ENCODE measurements around the gene TOR1AIP2. TPM values are rescaled to one million over a fixed set of nuclear protein-coding genes. Genes with fewer than 3 reads are reported as not detected.

TOR1AIP2 gene
- total RNA-seq, 2 donors from 2014 or later: 70.9 to 78.3 TPM

DNA sequence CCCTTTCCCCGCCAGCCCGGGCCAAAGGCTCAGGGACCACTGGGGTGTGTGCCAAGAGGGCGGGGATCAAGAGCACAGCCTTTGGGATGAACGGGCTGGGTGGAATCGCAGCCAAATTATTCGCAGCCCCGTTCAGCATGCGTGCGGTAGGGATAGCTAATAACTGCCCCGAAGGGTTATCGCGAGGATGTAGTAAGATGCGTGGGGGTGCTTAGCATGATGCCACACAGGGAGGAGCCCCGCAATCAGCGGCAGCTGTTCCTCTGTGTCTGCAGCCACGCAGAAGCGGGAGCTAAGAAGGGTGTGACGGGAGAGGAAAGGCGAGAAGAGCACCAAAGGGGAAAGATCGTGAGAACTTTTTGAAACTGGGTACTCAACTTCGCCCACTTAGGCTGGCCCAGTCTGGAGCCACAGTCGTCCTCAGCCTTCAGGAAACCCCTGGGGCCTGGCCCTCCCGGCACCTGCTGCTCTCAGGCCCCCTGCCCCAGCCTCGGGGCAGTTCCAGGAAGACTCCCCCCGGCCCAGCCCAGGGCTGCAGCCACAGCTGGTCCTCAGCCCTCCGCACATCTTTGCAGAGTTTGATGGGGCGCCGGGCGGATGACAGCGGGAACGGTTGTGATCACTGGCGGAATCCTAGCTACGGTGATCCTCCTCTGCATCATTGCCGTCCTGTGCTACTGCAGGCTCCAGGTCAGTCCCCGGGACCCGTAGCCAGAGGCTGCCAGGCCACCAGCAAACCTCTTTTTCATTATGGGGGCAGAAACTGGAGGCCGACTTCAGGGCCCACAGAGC, 64.9 kb downstream of the TOR1AIP2 start:
- Histone ChIP-seq H3K27me3 (ENCODE audit: control insufficient read depth, insufficient read depth, low read length, poor library complexity, severe bottlenecking) (peaks cover 23% of the 10 kb centered on the region), H3K4me3 (ENCODE audit: low read length) (no peak overlapping the region), H3K27ac (ENCODE audit: low read depth, low read length) (no peak overlapping the region), H3K9ac (ENCODE audit: extremely low read depth, low read length, poor library complexity, severe bottlenecking) (no peak overlapping the region), H3K36me3 (ENCODE audit: control insufficient read depth, insufficient read depth, low read length) (no peaks in the 10 kb centered on the region), H3K9me3 (ENCODE audit: control insufficient read depth, low read length) (no peaks in the 10 kb centered on the region), H3K4me1 (ENCODE audit: control insufficient read depth, insufficient read depth, low read length) (no peaks in the 10 kb centered on the region)
- DNase-seq: no peak
- H3K27ac Mint-ChIP-seq: no peak overlapping the region
- peaks cover 18% of the 10 kb centered on the region for H3K4me1 Mint-ChIP-seq
- no peak overlapping the region for H3K4me3 Mint-ChIP-seq
- TF ChIP-seq, protein P1, sequence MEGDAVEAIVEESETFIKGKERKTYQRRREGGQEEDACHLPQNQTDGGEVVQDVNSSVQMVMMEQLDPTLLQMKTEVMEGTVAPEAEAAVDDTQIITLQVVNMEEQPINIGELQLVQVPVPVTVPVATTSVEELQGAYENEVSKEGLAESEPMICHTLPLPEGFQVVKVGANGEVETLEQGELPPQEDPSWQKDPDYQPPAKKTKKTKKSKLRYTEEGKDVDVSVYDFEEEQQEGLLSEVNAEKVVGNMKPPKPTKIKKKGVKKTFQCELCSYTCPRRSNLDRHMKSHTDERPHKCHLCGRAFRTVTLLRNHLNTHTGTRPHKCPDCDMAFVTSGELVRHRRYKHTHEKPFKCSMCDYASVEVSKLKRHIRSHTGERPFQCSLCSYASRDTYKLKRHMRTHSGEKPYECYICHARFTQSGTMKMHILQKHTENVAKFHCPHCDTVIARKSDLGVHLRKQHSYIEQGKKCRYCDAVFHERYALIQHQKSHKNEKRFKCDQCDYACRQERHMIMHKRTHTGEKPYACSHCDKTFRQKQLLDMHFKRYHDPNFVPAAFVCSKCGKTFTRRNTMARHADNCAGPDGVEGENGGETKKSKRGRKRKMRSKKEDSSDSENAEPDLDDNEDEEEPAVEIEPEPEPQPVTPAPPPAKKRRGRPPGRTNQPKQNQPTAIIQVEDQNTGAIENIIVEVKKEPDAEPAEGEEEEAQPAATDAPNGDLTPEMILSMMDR (conservative IDR thresholded peaks at IDR 0.05): no peak
- no peaks in the 10 kb centered on the region for H3K36me3 Mint-ChIP-seq (ENCODE audit: low read depth)
- H3K9me3 Mint-ChIP-seq: no peaks in the 10 kb centered on the region
- H3K27me3 Mint-ChIP-seq (ENCODE audit: insufficient read depth): peaks cover 55% of the 10 kb centered on the region
- 90 to 93% methylated on average over 17 to 37 of the region's 37 CpGs for WGBS, 2 experiments (ENCODE audit: insufficient coverage in 1 of 2, insufficient read length in 1 of 2)

DNA sequence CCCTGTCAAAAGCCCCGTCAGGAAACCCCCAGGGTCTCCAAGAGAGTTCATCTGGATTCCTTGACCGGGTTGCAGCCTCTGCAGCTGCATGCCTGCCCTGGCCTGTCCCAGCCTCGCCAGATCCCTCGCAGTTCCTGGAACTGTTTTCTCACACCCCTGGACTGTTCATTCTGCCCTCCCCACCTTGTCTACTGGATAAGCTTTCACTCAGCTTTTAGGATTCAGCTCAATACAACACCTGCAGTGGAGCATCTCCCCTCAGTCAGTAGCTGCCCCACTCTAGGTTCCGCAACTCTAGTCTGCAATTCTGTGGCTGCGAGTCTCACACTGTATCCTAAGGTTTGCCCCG, 67.3 kb downstream of the TOR1AIP2 start:
- 91 to 100% methylated on average over 4 to 7 of the region's 7 CpGs for WGBS, 2 experiments (ENCODE audit: insufficient coverage in 1 of 2, insufficient read length in 1 of 2)
- DNase-seq: no peak
- Mint-ChIP-seq H3K27me3 (ENCODE audit: insufficient read depth) (peaks cover 36% of the 10 kb centered on the region), H3K36me3 (ENCODE audit: low read depth) (no peaks in the 10 kb centered on the region), H3K9me3 (no peaks in the 10 kb centered on the region), H3K4me1 (peaks cover 9% of the 10 kb centered on the region), H3K27ac (no peak overlapping the region), H3K4me3 (no peak overlapping the region)
- Histone ChIP-seq H3K27ac (ENCODE audit: low read depth, low read length) (no peak overlapping the region), H3K4me3 (ENCODE audit: low read length) (no peak overlapping the region), H3K4me1 (ENCODE audit: control insufficient read depth, insufficient read depth, low read length) (no peaks in the 10 kb centered on the region), H3K36me3 (ENCODE audit: control insufficient read depth, insufficient read depth, low read length) (no peaks in the 10 kb centered on the region), H3K27me3 (ENCODE audit: control insufficient read depth, insufficient read depth, low read length, poor library complexity, severe bottlenecking) (peaks cover 22% of the 10 kb centered on the region), H3K9me3 (ENCODE audit: control insufficient read depth, low read length) (no peaks in the 10 kb centered on the region), H3K9ac (ENCODE audit: extremely low read depth, low read length, poor library complexity, severe bottlenecking) (no peak overlapping the region)
- TF ChIP-seq, protein P1 (conservative IDR thresholded peaks at IDR 0.05): no peak

DNA sequence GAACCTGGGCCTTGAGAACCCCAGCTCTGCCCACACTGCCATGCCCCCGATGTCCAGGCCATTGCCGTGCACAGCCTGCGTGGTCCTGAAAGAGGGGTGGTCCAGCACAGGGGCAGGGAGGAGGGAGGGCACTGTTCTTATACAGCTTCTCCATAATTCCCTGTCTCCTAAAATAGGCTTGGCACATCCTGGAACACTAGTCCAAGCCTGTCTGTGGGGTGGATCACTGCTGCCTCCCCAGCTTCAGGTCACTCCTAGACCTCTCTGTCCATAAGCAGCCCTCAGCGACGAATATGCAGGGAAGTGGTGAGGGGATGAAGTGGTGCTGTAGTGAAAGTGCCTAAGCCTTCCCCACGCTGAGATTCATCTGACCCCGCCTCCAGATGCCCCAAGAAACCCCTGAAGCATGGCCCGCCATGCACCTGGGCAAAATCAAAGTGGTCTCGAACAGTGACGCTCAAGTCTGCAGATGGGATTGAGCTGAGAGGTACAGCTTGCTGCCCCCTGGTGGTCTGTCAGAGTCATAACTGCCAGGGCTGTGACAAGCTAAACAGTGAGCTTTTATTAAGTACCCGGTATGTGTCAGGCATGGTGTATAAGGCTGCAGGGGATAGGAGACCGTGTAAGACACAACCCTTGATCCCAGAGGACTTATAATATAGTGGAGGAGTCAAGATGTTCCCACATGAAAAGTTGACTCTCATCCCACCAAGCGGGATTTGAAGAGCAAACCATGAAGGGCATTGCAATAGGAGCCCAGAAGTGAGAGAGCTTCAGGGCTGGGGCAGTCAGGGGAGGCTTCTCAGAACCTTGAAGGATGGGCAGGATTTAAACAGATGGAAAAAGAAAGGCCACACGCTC, 67.9 kb downstream of the TOR1AIP2 start:
- no peaks in the 10 kb centered on the region for H3K9me3 Mint-ChIP-seq
- WGBS, 2 experiments (ENCODE audit: insufficient coverage in 1 of 2, insufficient read length in 1 of 2): 52 to 58% methylated on average over 7 to 14 of the region's 14 CpGs
- no peak overlapping the region for H3K27ac Mint-ChIP-seq
- Histone ChIP-seq H3K36me3 (ENCODE audit: control insufficient read depth, insufficient read depth, low read length) (no peaks in the 10 kb centered on the region), H3K4me3 (ENCODE audit: low read length) (no peak overlapping the region), H3K9ac (ENCODE audit: extremely low read depth, low read length, poor library complexity, severe bottlenecking) (no peak overlapping the region), H3K27me3 (ENCODE audit: control insufficient read depth, insufficient read depth, low read length, poor library complexity, severe bottlenecking) (peaks cover 19% of the 10 kb centered on the region), H3K27ac (ENCODE audit: low read depth, low read length) (no peak overlapping the region), H3K4me1 (ENCODE audit: control insufficient read depth, insufficient read depth, low read length) (no peaks in the 10 kb centered on the region), H3K9me3 (ENCODE audit: control insufficient read depth, low read length) (no peaks in the 10 kb centered on the region)
- TF ChIP-seq, protein P1 (conservative IDR thresholded peaks at IDR 0.05): peak; percentile 93
- DNase-seq: peak; percentile 89
- peaks cover 33% of the 10 kb centered on the region for H3K27me3 Mint-ChIP-seq (ENCODE audit: insufficient read depth)
- H3K4me1 Mint-ChIP-seq: peaks cover 4% of the 10 kb centered on the region
- no peak overlapping the region for H3K4me3 Mint-ChIP-seq
- no peaks in the 10 kb centered on the region for H3K36me3 Mint-ChIP-seq (ENCODE audit: low read depth)
